ENCODE measurements around the gene FBXO46.

GRCh38 chr19:45764475-45764874, 33.8 kb upstream of the FBXO46 start:
- no peak for TF ChIP-seq CTCF (tag by site-specific recombination; IDR thresholded peaks at IDR 0.05)
- no peak for TF ChIP-seq ZNF239 (tag by site-specific recombination; IDR thresholded peaks at IDR 0.05)
- no peak for TF ChIP-seq KLF16 (tag by site-specific recombination; IDR thresholded peaks at IDR 0.05)
- no peak for TF ChIP-seq ZNF292 (tag by site-specific recombination; IDR thresholded peaks at IDR 0.05; ENCODE audit: borderline replicate concordance, low read depth)
- TF ChIP-seq PRDM6 (tag by site-specific recombination; IDR thresholded peaks at IDR 0.05): no peak
- TF ChIP-seq ZNF423 (tag by site-specific recombination; IDR thresholded peaks at IDR 0.05): no peak
- no peak for TF ChIP-seq ZNF274 (IDR thresholded peaks at IDR 0.05; ENCODE audit: low read length)
- no peak for TF ChIP-seq ZNF274 (tag by site-specific recombination; IDR thresholded peaks at IDR 0.05; ENCODE audit: borderline replicate concordance)
- no peak for TF ChIP-seq ZFP3 (tag by site-specific recombination; IDR thresholded peaks at IDR 0.05; ENCODE audit: low read depth)
- no peak for TF ChIP-seq ZNF629 (tag by site-specific recombination; IDR thresholded peaks at IDR 0.05)
- TF ChIP-seq ZNF202 (tag by site-specific recombination; IDR thresholded peaks at IDR 0.05; ENCODE audit: borderline replicate concordance): no peak
- TF ChIP-seq ZNF596 (tag by site-specific recombination; IDR thresholded peaks at IDR 0.05): no peak
- TF ChIP-seq TRIM28 (IDR thresholded peaks at IDR 0.05; ENCODE audit: borderline replicate concordance, low read length): no peak

All from HEK293 (cell line).